ENCODE measurements around the gene SCCPDH.
A peak's percentile ranks its signal among the peaks of the same experiment; 100 is the strongest.

SCCPDH gene

GRCh38 chr1:246786606-246787238, 62.5 kb downstream of the SCCPDH start:
- no peak overlapping the region for H2BK15ac ChIP-seq (ENCODE audit: low read depth, poor library complexity, severe bottlenecking)
- 95% methylated on average over 19 of the region's 19 CpGs for WGBS
- no peak overlapping the region for H3K14ac ChIP-seq (ENCODE audit: low read length in 2 of 2)
- no peak overlapping the region for H3K4me2 ChIP-seq (ENCODE audit: low read length, poor library complexity, severe bottlenecking)
- no peak overlapping the region for H4K8ac ChIP-seq (ENCODE audit: low read length)
- H3K9ac ChIP-seq (ENCODE audit: low read length), result no peak overlapping the region
- no peak overlapping the region for H3K4me3 ChIP-seq (ENCODE audit: insufficient read depth in 1 of 2, low read depth in 1 of 2, low read length in 2 of 2)
- H3K4ac ChIP-seq (ENCODE audit: low read depth in 1 of 2, low read length in 2 of 2), result no peak overlapping the region
- H2BK120ac ChIP-seq (ENCODE audit: low read depth, low read length), result no peak overlapping the region
- H2BK12ac ChIP-seq (ENCODE audit: low read length in 2 of 2), result no peak overlapping the region
- no peak overlapping the region for H2BK5ac ChIP-seq (ENCODE audit: low read depth, low read length, poor library complexity, severe bottlenecking)
- H3K27ac ChIP-seq (ENCODE audit: low read length, poor library complexity, severe bottlenecking), result no peak overlapping the region
- peaks cover 0 to 10% of the 10 kb centered on the region in 2 experiments for H3K36me3 ChIP-seq (ENCODE audit: control insufficient read depth in 1 of 2, insufficient read depth in 2 of 2, low read depth in 1 of 2, low read length in 2 of 2)
- no peak overlapping the region for H4K91ac ChIP-seq (ENCODE audit: low read length)
- H3K4me1 ChIP-seq (ENCODE audit: control insufficient read depth, insufficient read depth, low read depth, low read length), result peaks cover 24% of the 10 kb centered on the region
- H3K27me3 ChIP-seq (ENCODE audit: control insufficient read depth in 1 of 2, insufficient read depth in 1 of 2, low read length in 2 of 2), result peaks cover 0 to 13% of the 10 kb centered on the region in 2 experiments
- no peak overlapping the region for H3K18ac ChIP-seq (ENCODE audit: low read depth in 1 of 2, low read length in 2 of 2)
- DNase-seq, result no peak
- H3K23ac ChIP-seq (ENCODE audit: low read length in 2 of 2), result no peak overlapping the region
- no peaks in the 10 kb centered on the region for H3K9me3 ChIP-seq (ENCODE audit: control insufficient read depth, low read length)
- no peak overlapping the region for H2AK5ac ChIP-seq (ENCODE audit: low read length, severe bottlenecking)
- H3K79me1 ChIP-seq (replicated peaks; ENCODE audit: low read length, poor library complexity, severe bottlenecking), result peaks cover 2% of the 10 kb centered on the region
- H2AFZ ChIP-seq (ENCODE audit: low read depth, low read length), result no peak overlapping the region

GRCh38 chr1:246787781-246788513, 63.7 kb downstream of the SCCPDH start:
- H3K27ac ChIP-seq (ENCODE audit: low read length, poor library complexity, severe bottlenecking), result no peak overlapping the region

GRCh38 chr1:246788895-246789338, 64.7 kb downstream of the SCCPDH start:
- WGBS, result 31% methylated on average over 37 of the region's 37 CpGs

More at GRCh38 chr1:246787781-246788513, 63.7 kb downstream of the SCCPDH start:
- H3K36me3 ChIP-seq (ENCODE audit: control insufficient read depth in 1 of 2, insufficient read depth in 2 of 2, low read depth in 1 of 2, low read length in 2 of 2), result peaks cover 0 to 10% of the 10 kb centered on the region in 2 experiments
- H2BK120ac ChIP-seq (ENCODE audit: low read depth, low read length), result no peak overlapping the region
- H2AK5ac ChIP-seq (ENCODE audit: low read length, severe bottlenecking), result peak overlapping the region; percentile 6
- H3K79me1 ChIP-seq (replicated peaks; ENCODE audit: low read length, poor library complexity, severe bottlenecking), result peaks cover 2% of the 10 kb centered on the region
- no peak overlapping the region for H2BK15ac ChIP-seq (ENCODE audit: low read depth, poor library complexity, severe bottlenecking)
- H3K14ac ChIP-seq (ENCODE audit: low read length in 2 of 2), result no peak overlapping the region
- H3K4me1 ChIP-seq (ENCODE audit: control insufficient read depth, insufficient read depth, low read depth, low read length), result peaks cover 15% of the 10 kb centered on the region
- no peak overlapping the region for H3K9ac ChIP-seq (ENCODE audit: low read length)
- no peak overlapping the region for H4K8ac ChIP-seq (ENCODE audit: low read length)
- no peak overlapping the region for H2BK5ac ChIP-seq (ENCODE audit: low read depth, low read length, poor library complexity, severe bottlenecking)
- peak overlapping the region; percentile 25 for H4K91ac ChIP-seq (ENCODE audit: low read length)
- H3K23ac ChIP-seq (ENCODE audit: low read length in 2 of 2), result peak overlapping the region in 1 of 2 experiments; percentile 37
- H3K18ac ChIP-seq (ENCODE audit: low read depth in 1 of 2, low read length in 2 of 2), result no peak overlapping the region
- H2AFZ ChIP-seq (ENCODE audit: low read depth, low read length), result no peak overlapping the region
- no peak overlapping the region for H2BK12ac ChIP-seq (ENCODE audit: low read length in 2 of 2)
- no peak overlapping the region for H3K4ac ChIP-seq (ENCODE audit: low read depth in 1 of 2, low read length in 2 of 2)
- no peak overlapping the region for H3K4me3 ChIP-seq (ENCODE audit: insufficient read depth in 1 of 2, low read depth in 1 of 2, low read length in 2 of 2)
- H3K9me3 ChIP-seq (ENCODE audit: control insufficient read depth, low read length), result no peaks in the 10 kb centered on the region
- peaks cover 0 to 15% of the 10 kb centered on the region in 2 experiments for H3K27me3 ChIP-seq (ENCODE audit: control insufficient read depth in 1 of 2, insufficient read depth in 1 of 2, low read length in 2 of 2)
- DNase-seq, result no peak
- 94% methylated on average over 10 of the region's 12 CpGs for WGBS
- H3K4me2 ChIP-seq (ENCODE audit: low read length, poor library complexity, severe bottlenecking), result no peak overlapping the region

More at GRCh38 chr1:246788895-246789338, 64.7 kb downstream of the SCCPDH start:
- Histone ChIP-seq H3K14ac (ENCODE audit: low read length in 2 of 2) (no peak overlapping the region), H3K9me3 (ENCODE audit: control insufficient read depth, low read length) (no peaks in the 10 kb centered on the region), H3K23ac (ENCODE audit: low read length in 2 of 2) (no peak overlapping the region), H3K4me3 (ENCODE audit: insufficient read depth in 1 of 2, low read depth in 1 of 2, low read length in 2 of 2) (peak overlapping the region; percentile 29 to 40), H2BK120ac (ENCODE audit: low read depth, low read length) (no peak overlapping the region), H3K36me3 (ENCODE audit: control insufficient read depth in 1 of 2, insufficient read depth in 2 of 2, low read depth in 1 of 2, low read length in 2 of 2) (peaks cover 0 to 6% of the 10 kb centered on the region in 2 experiments), H3K4ac (ENCODE audit: low read depth in 1 of 2, low read length in 2 of 2) (no peak overlapping the region), H3K27ac (ENCODE audit: low read length, poor library complexity, severe bottlenecking) (no peak overlapping the region), H2BK15ac (ENCODE audit: low read depth, poor library complexity, severe bottlenecking) (peak overlapping the region; percentile 29), H3K9ac (ENCODE audit: low read length) (peak overlapping the region; percentile 70), H3K4me1 (ENCODE audit: control insufficient read depth, insufficient read depth, low read depth, low read length) (peaks cover 14% of the 10 kb centered on the region), H3K27me3 (ENCODE audit: control insufficient read depth in 1 of 2, insufficient read depth in 1 of 2, low read length in 2 of 2) (peaks cover 0 to 21% of the 10 kb centered on the region in 2 experiments), H3K4me2 (ENCODE audit: low read length, poor library complexity, severe bottlenecking) (peak overlapping the region; percentile 46), H2BK12ac (ENCODE audit: low read length in 2 of 2) (no peak overlapping the region), H2AFZ (ENCODE audit: low read depth, low read length) (no peak overlapping the region), H3K18ac (ENCODE audit: low read depth in 1 of 2, low read length in 2 of 2) (peak overlapping the region in 1 of 2 experiments; percentile 62), H2BK5ac (ENCODE audit: low read depth, low read length, poor library complexity, severe bottlenecking) (no peak overlapping the region), H4K8ac (ENCODE audit: low read length) (peak overlapping the region; percentile 62), H2AK5ac (ENCODE audit: low read length, severe bottlenecking) (no peak overlapping the region), H3K79me1 (replicated peaks; ENCODE audit: low read length, poor library complexity, severe bottlenecking) (peaks cover 2% of the 10 kb centered on the region), H4K91ac (ENCODE audit: low read length) (no peak overlapping the region)
- no peak for DNase-seq

Measured in mesenchymal stem cell (in vitro differentiated cells and primary cell).